Stimulated activated CD4-positive, alpha-beta T cell treated with anti-CD3 and anti-CD28 coated beads, Interleukin-15, amount 100 ng/mL, for 48 hours (primary cell): ENCODE data around the gene ACVRL1.

Experiments
- DNase-seq, 2 donors: peaks; one replicate each; pipeline ENCODE4 v3.0.0-alpha.2; 2020; ENCODE audit warnings: low read depth in 2 of 2

ACVRL1 gene

DNA sequence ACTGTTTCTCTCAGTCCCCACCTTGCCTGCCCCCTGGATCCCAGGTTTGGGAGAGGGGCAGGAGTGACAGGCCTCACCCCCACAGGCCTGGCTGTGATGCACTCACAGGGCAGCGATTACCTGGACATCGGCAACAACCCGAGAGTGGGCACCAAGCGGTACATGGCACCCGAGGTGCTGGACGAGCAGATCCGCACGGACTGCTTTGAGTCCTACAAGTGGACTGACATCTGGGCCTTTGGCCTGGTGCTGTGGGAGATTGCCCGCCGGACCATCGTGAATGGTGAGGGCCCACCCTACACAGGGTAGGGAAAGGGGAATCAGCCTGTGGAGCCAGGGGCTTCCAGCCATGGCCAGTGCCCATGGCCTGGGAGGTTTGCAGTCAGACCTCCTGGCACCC lies 8.6 kb downstream of the ACVRL1 start:
- DNase-seq, result no peak

DNA sequence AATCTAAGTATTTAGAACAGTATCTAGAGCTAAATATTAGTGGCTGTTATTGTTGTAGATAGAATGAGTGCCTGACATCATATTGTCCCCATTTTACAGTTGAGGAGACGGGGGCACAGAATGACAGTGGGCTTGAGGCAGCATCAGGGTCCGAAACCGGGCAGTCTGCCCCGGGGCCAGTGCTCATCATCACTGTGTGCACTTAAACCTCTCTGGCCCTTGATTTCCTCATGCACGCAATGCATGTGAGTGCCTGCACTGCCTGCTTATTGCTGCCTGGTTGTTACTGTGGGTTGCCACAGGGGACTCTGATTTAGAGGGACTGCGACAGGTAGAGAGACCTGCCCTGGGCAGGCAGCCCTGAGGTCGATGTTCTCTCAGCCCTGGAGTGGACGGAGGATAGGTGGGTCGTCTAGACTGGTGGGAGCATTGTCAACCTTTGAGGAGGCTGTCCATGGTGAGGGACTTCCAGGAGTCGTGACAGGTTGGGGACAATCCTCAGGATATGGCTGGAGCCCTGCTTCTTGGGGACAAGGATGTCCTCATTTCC lies 9.8 kb downstream of the ACVRL1 start:
- no peak for DNase-seq

DNA sequence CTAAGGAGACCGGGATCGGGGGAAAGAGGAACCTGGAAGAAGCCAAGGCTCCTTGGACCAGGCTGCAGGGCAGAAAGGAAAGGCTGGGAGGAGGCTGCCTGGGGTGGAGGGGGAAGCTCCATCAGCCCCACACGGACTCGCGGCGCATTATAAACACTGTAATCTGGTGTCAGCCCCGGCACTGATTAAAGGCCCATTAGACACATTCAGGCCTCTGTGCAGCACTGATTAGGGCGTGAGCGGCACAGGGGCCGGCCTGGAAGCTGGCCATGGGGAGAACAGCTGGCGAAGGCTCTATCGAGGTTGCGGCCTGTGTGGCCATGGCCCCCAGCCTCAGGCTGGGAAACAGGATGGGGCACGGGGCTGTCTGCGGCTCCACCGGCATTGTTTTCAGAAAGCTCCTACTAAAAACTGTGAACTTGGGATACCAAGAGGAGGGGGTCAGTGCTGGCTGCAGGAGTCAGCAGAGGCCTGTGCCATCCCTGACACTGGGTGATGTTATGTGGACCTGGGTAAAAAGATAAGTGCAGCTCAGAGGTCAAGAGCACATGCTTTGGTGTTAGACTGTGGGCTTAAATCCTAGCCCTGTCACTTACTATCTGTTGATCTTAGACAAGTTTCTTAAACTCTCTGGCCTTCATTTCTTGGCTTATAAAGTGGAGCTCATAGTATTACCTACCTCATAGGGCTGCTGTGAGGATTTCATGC lies 10.6 kb downstream of the ACVRL1 start:
- no peak for DNase-seq

GRCh38 chr12:51920046-51920445 lies 12.7 kb downstream of the ACVRL1 start:
- no peak for DNase-seq

- no peak for DNase-seq
These were observed 13.9 kb downstream of the ACVRL1 start for GRCh38 chr12:51921017-51921725.

GRCh38 chr12:51922146-51922545 lies 14.8 kb downstream of the ACVRL1 start:
- no peak for DNase-seq

DNA sequence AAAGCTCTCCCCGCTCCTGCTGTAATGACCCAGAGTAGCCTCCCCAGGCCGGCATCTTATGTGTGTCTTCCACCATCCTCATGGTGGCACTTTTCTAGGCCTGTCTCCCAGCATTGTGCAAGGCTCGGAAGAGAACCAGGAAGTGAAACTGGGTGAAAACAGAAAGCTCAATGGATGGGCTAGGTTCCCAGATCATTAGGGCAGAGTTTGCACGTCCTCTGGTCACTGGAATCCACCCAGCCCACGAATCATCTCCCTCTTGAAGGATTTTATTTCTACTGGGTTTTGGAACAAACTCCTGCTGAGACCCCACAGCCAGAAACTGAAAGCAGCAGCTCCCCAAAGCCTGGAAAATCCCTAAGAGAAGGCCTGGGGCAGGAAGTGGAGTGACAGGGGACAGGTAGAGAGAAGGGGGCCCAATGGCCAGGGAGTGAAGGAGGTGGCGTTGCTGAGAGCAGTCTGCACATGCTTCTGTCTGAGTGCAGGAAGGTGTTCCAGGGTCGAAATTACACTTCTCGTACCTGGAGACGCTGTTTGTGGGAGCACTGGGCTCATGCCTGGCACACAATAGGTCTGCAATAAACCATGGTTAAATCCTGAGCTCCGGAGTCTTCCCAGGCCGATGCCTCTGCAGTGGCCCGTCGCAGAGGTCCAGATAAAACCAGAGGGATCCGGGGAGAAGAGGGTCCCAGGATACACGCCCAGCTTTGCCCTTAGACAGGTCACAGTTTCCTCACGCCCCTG lies 15.6 kb downstream of the ACVRL1 start:
- DNase-seq, result no peak

GRCh38 chr12:51923506-51924365 lies 16.4 kb downstream of the ACVRL1 start:
- peak; percentile 9 to 41 for DNase-seq

DNA sequence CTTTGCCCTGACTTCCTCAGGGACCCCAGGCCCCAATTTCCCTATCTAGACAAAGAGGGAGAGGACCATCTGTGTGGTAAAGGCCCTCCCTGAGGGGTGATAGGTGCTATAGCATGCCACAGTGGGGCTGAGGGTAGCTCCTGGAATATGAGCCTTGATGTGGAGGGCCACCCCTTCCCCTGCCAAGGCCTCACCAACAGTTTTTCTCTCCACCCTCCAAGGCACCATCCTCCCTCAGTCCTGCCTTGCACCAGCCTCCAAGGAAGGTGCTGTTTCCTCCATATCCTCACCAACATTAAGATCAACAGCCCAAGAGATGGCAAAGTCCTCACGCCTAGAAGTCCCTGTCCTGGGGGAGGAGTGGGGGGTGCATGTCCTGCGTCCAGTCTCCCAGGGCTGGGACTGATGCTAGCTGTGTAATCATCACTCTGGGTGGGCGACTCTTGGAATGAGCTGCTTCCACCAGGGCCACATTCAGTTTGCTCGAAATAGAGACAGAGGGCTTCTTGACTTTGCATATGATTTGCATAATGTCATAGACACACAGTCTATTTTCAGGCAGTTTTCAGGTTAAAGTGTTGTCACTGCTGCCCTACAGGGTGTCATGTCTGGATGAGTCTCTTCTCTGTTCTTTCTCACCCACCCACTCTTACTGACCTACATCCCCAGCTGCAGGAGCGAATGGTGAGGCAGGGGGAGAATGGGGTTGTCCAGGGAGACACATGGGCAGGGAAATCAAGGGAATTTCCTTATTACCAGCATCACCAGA lies 17.4 kb downstream of the ACVRL1 start:
- no peak for DNase-seq

- no peak for DNase-seq
These were observed 18.2 kb downstream of the ACVRL1 start for GRCh38 chr12:51925346-51926063.

- DNase-seq, result no peak
These were observed 18.8 kb downstream of the ACVRL1 start for GRCh38 chr12:51926064-51926632.

GRCh38 chr12:51926718-51927117 lies 19.4 kb downstream of the ACVRL1 start:
- DNase-seq, result peak; percentile 33 to 54

DNA sequence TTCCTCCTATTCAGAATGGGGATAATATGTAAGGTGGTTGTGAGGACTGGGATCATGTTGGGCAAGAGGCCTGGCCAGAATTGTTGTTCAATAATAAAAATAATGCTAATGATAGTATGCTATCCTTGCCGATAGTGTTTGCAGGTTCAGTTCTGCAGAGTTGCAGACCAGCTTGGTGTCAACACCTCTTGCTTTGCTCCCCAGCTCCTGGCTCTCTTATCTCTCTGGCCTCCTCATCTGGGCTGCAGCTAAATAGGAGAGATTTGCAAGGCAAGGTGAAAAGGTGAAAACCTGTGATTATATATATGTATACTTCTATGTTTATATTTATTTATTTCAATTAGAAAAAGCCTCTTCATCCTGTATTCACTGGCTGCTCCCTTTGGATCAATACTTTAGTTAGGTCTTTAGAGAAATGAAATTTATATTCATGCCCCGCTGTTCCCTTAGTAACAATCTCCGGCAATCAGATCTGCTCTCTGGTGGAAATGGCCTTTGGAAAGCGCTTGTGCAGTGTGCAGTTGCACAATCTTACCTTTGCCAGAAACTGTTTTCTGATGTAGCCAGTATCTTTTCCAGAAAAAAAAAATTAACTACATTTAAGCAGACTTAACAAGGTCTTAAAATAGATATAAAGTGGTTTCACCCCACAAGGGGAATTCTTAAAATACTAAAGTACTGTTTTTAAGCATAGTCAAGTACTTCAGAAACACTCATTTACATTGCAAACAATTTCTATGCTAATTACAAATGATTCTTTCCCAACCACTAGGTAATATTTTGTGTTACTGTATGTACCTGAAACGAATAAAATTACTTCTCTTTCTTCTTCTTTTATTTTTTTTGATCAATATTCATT lies 25.1 kb downstream of the ACVRL1 start:
- no peak for DNase-seq

GRCh38 chr12:51934080-51934479 lies 26.8 kb downstream of the ACVRL1 start:
- DNase-seq, result no peak

DNA sequence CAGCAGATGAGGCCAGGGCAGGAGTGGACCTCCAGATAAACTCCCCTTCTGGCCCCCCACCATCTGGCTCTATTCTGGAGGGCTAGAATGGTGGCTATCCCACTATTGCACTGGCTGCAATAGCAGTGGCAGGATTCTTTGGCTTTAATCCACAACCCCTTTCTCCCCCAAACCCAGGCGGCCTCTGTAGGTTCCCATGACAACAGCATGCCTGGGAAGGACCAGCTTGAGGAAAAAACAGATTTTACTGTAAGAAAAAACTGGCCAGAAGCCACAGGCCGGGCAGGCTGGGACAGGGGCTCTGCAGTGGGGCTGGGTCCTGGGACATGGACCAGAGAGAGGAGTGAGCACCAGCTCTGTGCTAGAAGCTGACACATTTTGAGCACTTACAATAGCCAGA lies 30.6 kb downstream of the ACVRL1 start:
- no peak for DNase-seq

- DNase-seq, result no peak
These were observed 31.4 kb downstream of the ACVRL1 start for GRCh38 chr12:51938726-51939125.

- DNase-seq, result no peak
These were observed 33.8 kb downstream of the ACVRL1 start for GRCh38 chr12:51941011-51941581.

DNA sequence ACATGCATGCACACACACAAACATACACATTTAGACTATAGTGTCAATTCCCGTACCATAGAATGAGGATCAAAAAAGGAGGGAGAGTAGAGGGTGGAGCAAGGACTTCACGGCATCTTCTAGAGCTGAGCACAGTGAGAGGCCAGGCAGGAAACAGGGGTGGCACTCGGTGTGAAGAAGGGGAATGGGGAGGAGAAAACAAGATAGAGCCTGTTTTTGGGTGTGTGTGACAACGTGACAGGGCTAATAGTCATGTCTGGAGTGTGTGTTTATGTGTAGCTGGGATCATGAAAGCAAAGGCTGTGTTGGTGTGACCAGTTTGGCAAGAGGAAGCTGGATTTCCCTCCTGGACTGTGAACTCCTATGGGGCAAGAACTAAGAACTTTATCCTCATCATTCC lies 34.3 kb downstream of the ACVRL1 start:
- DNase-seq, result no peak
